Mesendoderm (in vitro differentiated cells): ENCODE results near the gene SLC6A7.

Source experiments
- DNase-seq: peaks from one replicate; pipeline ENCODE4 v3.0.0; 2013
- H2AK5ac ChIP-seq: 2 replicates; pipeline ENCODE4 v1.6.1; 2013; ENCODE audit warnings: low read length, inconsistent platforms
- H2BK120ac ChIP-seq: 2 replicates; pipeline ENCODE4 v1.6.1; 2013; ENCODE audit warnings: low read depth, mild to moderate bottlenecking, low read length, moderate library complexity, mixed read lengths
- H2BK15ac ChIP-seq: replicated peaks from 2 replicates; pipeline ENCODE4 v1.6.1; 2013; ENCODE audit warnings: low read depth, mild to moderate bottlenecking, moderate library complexity
- H2BK5ac ChIP-seq: 2 replicates; pipeline ENCODE4 v1.6.1; 2013; ENCODE audit warnings: low read length, inconsistent platforms
- H3K18ac ChIP-seq: 2 replicates; pipeline ENCODE4 v1.6.1; 2013; ENCODE audit warnings: mild to moderate bottlenecking, low read length, mixed read lengths
- H3K23ac ChIP-seq: one replicate; pipeline ENCODE4 v1.6.1; 2013; ENCODE audit warnings: low read length
- H3K27ac ChIP-seq: 2 replicates; pipeline ENCODE4 v1.5.1; 2013; ENCODE audit warnings: low read depth, mild to moderate bottlenecking, inconsistent platforms, low read length, moderate library complexity
- H3K27me3 ChIP-seq: 2 replicates; pipeline ENCODE4 v1.6.1; 2013; ENCODE audit warnings: low read length, control low read depth, mild to moderate bottlenecking, inconsistent platforms; ENCODE audit not compliant: insufficient read depth, poor library complexity
- H3K36me3 ChIP-seq: 2 replicates; pipeline ENCODE4 v1.6.1; 2013; ENCODE audit warnings: low read length, inconsistent platforms; ENCODE audit not compliant: control insufficient read depth, insufficient read depth
- H3K4ac ChIP-seq: one replicate; pipeline ENCODE4 v1.6.1; 2013; ENCODE audit warnings: low read depth, mild to moderate bottlenecking, low read length, moderate library complexity
- H3K4me1 ChIP-seq: 2 replicates; pipeline ENCODE4 v1.6.1; 2013; ENCODE audit warnings: low read depth, low read length, inconsistent platforms; ENCODE audit not compliant: control insufficient read depth
- H3K4me2 ChIP-seq: 2 replicates; pipeline ENCODE4 v1.6.1; 2013; ENCODE audit warnings: low read length
- H3K4me3 ChIP-seq: 2 replicates; pipeline ENCODE4 v1.5.1; 2013; ENCODE audit warnings: mild to moderate bottlenecking, low read length
- H3K56ac ChIP-seq: one replicate; pipeline ENCODE4 v1.6.1; 2013; ENCODE audit warnings: low read length
- H3K79me1 ChIP-seq: 2 replicates; pipeline ENCODE4 v1.6.1; 2013; ENCODE audit warnings: low read length, inconsistent platforms
- H3K79me2 ChIP-seq: 2 replicates; pipeline ENCODE4 v1.6.1; 2013; ENCODE audit warnings: mild to moderate bottlenecking, low read length; ENCODE audit not compliant: control insufficient read depth, insufficient read depth
- H3K9ac ChIP-seq: 2 replicates; pipeline ENCODE4 v1.6.1; 2013; ENCODE audit warnings: low read length, inconsistent platforms
- H4K5ac ChIP-seq: one replicate; pipeline ENCODE4 v1.6.1; 2013; ENCODE audit warnings: low read length
- H4K8ac ChIP-seq: one replicate; pipeline ENCODE4 v1.6.1; 2013; ENCODE audit warnings: low read depth, mild to moderate bottlenecking, control low read depth, low read length, moderate library complexity
- WGBS: extraction: QIAGEN DNeasy Blood & Tissue Kit; methylation state at CpG from one replicate; pipeline ENCODE4 v1.1.7; 2013; ENCODE audit warnings: low lambda C conversion rate, missing lambda C conversion rate; ENCODE audit not compliant: insufficient coverage; ENCODE audit errors: extremely low coverage; 5-methylcytosine and 5-hydroxymethylcytosine counted together

Gene SLC6A7

GRCh38 chr5:150147670-150148069 is 42.2 kb upstream of the SLC6A7 start:
- no peaks in the 10 kb centered on the region for H3K36me3 ChIP-seq
- H2BK5ac ChIP-seq, result no peak overlapping the region
- H3K56ac ChIP-seq, result no peak overlapping the region
- H3K27ac ChIP-seq, result no peak overlapping the region
- WGBS, result no CpG with 5 or more reads among the region's 7 CpGs
- H4K5ac ChIP-seq, result no peak overlapping the region
- no peaks in the 10 kb centered on the region for H3K79me1 ChIP-seq
- H3K9ac ChIP-seq, result no peak overlapping the region
- H3K4me3 ChIP-seq, result no peak overlapping the region
- H2AK5ac ChIP-seq, result no peak overlapping the region
- H3K4me1 ChIP-seq, result peaks cover 12% of the 10 kb centered on the region
- no peak overlapping the region for H2BK120ac ChIP-seq
- H4K8ac ChIP-seq, result no peak overlapping the region
- H3K18ac ChIP-seq, result no peak overlapping the region
- no peak for DNase-seq
- H3K4me2 ChIP-seq, result no peak overlapping the region
- H2BK15ac ChIP-seq, result no peak overlapping the region
- H3K23ac ChIP-seq, result no peak overlapping the region
- no peaks in the 10 kb centered on the region for H3K79me2 ChIP-seq
- H3K4ac ChIP-seq, result no peak overlapping the region
- no peaks in the 10 kb centered on the region for H3K27me3 ChIP-seq

DNA sequence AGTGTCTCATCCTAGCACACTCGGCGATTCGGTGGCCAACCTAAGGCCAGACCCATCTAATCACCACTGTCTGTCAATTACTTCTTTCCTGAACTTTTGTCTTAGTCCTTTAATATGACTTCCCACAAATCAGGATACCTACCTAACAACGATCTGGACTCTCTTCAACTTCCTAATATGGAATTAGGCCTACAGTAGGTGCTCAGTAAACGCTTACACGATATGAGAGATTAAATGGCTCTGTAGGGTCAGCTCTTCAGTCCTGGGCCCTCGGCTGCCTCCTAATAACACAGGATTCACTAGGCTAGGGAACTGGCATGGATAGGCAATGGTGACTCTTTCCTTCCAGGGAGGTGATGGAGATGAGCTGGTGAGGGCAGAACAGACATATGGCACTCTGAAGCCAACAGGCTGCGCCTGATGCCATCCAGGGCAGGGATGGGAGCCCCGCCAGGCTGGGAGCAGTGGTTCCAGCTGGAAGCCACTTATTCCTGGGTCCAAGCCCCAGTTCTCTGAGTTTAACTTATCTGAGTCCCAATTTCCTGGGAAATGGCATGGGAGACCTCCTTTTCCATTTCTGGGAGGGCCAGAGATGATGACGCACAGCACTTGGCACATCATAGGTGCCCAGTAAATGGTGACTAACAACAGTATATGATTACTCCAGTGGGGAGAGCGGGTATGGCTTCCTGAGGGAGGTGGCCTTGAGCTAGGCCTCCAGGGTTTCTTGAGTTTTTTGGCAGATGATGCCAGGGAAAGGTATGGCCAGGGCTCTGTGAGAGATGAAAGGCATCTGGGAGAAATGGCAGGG is 41.5 kb upstream of the SLC6A7 start:
- WGBS, result no CpG with 5 or more reads among the region's 11 CpGs

GRCh38 chr5:150149618-150150017 is 40.2 kb upstream of the SLC6A7 start:
- H3K79me1 ChIP-seq, result no peaks in the 10 kb centered on the region
- DNase-seq, result no peak
- H2AK5ac ChIP-seq, result no peak overlapping the region
- no peak overlapping the region for H3K18ac ChIP-seq
- no peak overlapping the region for H2BK15ac ChIP-seq
- no peak overlapping the region for H4K8ac ChIP-seq
- no peak overlapping the region for H4K5ac ChIP-seq
- H3K4ac ChIP-seq, result no peak overlapping the region
- H3K4me1 ChIP-seq, result peaks cover 8% of the 10 kb centered on the region
- no peaks in the 10 kb centered on the region for H3K36me3 ChIP-seq
- no peak overlapping the region for H2BK120ac ChIP-seq
- no peak overlapping the region for H3K23ac ChIP-seq
- no peaks in the 10 kb centered on the region for H3K79me2 ChIP-seq
- no peak overlapping the region for H2BK5ac ChIP-seq
- no peak overlapping the region for H3K27ac ChIP-seq
- H3K4me2 ChIP-seq, result no peak overlapping the region
- no peaks in the 10 kb centered on the region for H3K27me3 ChIP-seq
- no peak overlapping the region for H3K56ac ChIP-seq
- no peak overlapping the region for H3K4me3 ChIP-seq
- H3K9ac ChIP-seq, result no peak overlapping the region

More for the DNA sequence above, 41.5 kb upstream of the SLC6A7 start:
- Histone ChIP-seq H3K27ac (no peak overlapping the region), H3K4me1 (peaks cover 12% of the 10 kb centered on the region), H2AK5ac (no peak overlapping the region), H3K27me3 (no peaks in the 10 kb centered on the region), H3K4ac (no peak overlapping the region), H3K4me2 (no peak overlapping the region), H3K79me2 (no peaks in the 10 kb centered on the region), H3K18ac (no peak overlapping the region), H3K23ac (no peak overlapping the region), H3K4me3 (no peak overlapping the region), H3K56ac (no peak overlapping the region), H3K36me3 (no peaks in the 10 kb centered on the region), H4K8ac (no peak overlapping the region), H4K5ac (no peak overlapping the region), H2BK15ac (no peak overlapping the region), H2BK5ac (no peak overlapping the region), H2BK120ac (no peak overlapping the region), H3K79me1 (no peaks in the 10 kb centered on the region), H3K9ac (no peak overlapping the region)
- no peak for DNase-seq

GRCh38 chr5:150152636-150153462 is 37.0 kb upstream of the SLC6A7 start:
- Histone ChIP-seq H4K5ac (no peak overlapping the region), H3K27me3 (no peaks in the 10 kb centered on the region), H3K79me2 (no peaks in the 10 kb centered on the region), H2BK120ac (no peak overlapping the region), H3K4me2 (no peak overlapping the region), H3K4me1 (peaks cover 9% of the 10 kb centered on the region), H3K23ac (no peak overlapping the region), H3K79me1 (no peaks in the 10 kb centered on the region), H3K4ac (no peak overlapping the region), H3K18ac (peak overlapping the region; percentile 2), H4K8ac (no peak overlapping the region), H2AK5ac (peak overlapping the region; percentile 29), H3K36me3 (no peaks in the 10 kb centered on the region), H3K56ac (peak overlapping the region; percentile 0), H3K9ac (peak overlapping the region; percentile 9), H3K27ac (no peak overlapping the region), H3K4me3 (no peak overlapping the region), H2BK5ac (no peak overlapping the region), H2BK15ac (no peak overlapping the region)
- DNase-seq, result no peak
- no CpG with 5 or more reads among the region's 12 CpGs for WGBS

DNA sequence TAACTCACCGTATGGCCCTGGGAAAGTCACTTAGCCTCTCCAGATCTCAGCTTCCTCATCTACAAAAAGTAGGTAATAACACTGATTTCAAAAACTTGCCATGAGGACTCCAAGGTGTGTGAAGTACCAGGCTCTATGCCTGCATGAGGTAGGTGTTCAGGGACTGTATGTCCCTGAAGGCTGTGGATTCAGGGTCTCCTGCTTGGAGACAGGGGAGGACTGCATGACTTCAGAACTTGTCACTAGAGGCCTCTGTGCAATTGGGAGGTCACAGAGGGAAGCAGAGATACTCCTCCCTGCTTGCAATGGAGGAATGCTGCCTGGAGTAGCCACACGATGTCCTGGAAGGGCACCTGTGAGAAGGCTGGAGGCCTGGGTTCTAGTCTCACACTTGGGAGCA is 36.4 kb upstream of the SLC6A7 start:
- H2BK120ac ChIP-seq, result no peak overlapping the region
- no peak overlapping the region for H3K23ac ChIP-seq
- H3K4me1 ChIP-seq, result peaks cover 9% of the 10 kb centered on the region
- H3K79me2 ChIP-seq, result no peaks in the 10 kb centered on the region
- H3K56ac ChIP-seq, result peak overlapping the region; percentile 0
- H3K4me2 ChIP-seq, result no peak overlapping the region
- H3K79me1 ChIP-seq, result no peaks in the 10 kb centered on the region
- H2AK5ac ChIP-seq, result no peak overlapping the region
- no peak overlapping the region for H3K4me3 ChIP-seq
- DNase-seq, result no peak
- H3K4ac ChIP-seq, result peak overlapping the region; percentile 38
- H4K8ac ChIP-seq, result no peak overlapping the region
- no CpG with 5 or more reads among the region's 2 CpGs for WGBS
- H2BK5ac ChIP-seq, result no peak overlapping the region
- H3K36me3 ChIP-seq, result no peaks in the 10 kb centered on the region
- H3K27me3 ChIP-seq, result no peaks in the 10 kb centered on the region
- no peak overlapping the region for H2BK15ac ChIP-seq
- H3K9ac ChIP-seq, result peak overlapping the region; percentile 9
- peak overlapping the region; percentile 2 for H3K18ac ChIP-seq
- peak overlapping the region; percentile 3 for H3K27ac ChIP-seq
- H4K5ac ChIP-seq, result no peak overlapping the region
